Cerebellar nuclear complex (tissue), 1 donor: ENCODE data around the gene PUS3.

Experiments used
- DNase-seq, 2 experiments: peaks; one replicate each; lab custom pipeline; 2025; lab: John Stamatoyannopoulos, UW

The PUS3 gene, protein sequence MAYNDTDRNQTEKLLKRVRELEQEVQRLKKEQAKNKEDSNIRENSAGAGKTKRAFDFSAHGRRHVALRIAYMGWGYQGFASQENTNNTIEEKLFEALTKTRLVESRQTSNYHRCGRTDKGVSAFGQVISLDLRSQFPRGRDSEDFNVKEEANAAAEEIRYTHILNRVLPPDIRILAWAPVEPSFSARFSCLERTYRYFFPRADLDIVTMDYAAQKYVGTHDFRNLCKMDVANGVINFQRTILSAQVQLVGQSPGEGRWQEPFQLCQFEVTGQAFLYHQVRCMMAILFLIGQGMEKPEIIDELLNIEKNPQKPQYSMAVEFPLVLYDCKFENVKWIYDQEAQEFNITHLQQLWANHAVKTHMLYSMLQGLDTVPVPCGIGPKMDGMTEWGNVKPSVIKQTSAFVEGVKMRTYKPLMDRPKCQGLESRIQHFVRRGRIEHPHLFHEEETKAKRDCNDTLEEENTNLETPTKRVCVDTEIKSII

DNA sequence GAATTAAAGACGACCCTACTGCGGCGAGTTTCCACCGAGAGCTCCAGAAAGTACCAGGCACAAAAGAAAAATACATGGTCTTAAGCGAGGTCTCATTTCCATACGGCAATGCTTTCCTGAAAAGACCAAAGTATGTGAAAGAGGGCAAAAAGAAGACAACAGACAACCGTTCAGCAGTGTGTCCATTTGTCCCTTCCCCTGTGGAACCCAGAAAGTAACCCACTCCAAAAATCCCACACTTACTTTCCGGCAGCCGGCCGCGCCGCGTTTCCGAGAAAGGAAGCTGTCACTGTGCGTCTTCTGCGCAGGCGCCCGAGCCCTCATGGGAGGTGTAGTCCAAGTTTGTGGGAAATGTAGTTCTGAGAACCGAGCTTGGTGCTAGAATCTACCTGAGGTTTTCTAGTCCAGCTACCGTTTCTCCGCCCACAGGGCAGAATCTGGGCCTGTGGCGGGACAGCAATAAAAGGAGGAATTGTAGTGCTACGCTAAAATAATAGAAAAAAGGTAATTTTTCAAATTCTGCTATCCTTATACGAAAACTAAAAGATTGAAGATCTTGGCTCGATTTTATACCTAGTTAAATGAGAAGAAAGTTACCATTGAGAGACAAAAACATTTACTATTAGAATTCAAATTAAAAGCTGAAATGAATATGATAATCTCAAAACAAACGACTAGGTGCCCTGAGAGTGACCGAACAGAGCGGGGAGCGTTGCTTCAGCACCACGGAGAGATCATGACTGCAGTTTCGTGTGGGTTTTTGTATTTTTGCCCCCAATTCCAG lies at the start of gene PUS3:
Gene PUS3 (minus strand): TSS at position 280 of the 784 bp plus-strand sequence. CDS start 6,922 bp downstream, outside the sequence.
- DNase-seq, result peak; percentile 77 to 81

DNA sequence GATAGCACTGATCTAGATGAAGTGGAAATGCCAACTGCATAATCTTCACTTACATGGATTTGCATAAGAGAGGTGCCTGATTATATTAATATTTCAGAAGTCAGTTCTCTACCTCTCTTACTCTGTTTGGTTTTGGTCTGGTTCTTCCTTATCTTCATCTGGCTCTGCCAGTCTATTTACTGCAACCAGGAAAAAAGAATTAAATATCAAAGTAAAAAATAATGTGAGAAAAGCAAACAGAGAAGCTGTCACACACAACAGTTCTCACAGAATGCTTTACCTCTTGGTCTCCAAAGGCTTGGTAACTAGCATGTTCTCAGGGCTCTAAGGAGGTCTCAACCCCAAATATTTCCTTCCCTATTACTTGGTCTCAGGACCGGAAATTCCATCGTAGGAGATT lies 49.6 kb upstream of the PUS3 start:
- DNase-seq, result no peak

DNA sequence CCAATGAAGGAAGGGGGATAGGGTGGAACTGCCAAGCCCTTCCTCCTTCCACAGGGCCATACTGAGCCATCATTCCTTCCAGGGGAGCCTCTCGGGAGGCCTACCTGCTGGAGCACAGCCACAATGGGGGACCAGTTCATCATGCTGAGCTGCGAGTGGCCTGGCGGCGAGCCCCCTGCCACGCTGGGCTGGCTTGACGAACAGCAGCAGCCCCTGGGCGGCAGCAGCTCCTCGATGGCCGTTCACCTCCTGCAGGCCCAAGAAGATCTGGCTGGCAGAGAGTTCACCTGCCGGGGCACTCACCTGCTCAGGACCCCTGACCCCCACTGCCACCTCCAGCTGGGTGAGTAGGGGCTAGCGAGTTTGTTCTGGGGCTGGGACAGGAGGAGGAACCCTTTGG lies 48.7 kb upstream of the PUS3 start:
- DNase-seq, result no peak

DNA sequence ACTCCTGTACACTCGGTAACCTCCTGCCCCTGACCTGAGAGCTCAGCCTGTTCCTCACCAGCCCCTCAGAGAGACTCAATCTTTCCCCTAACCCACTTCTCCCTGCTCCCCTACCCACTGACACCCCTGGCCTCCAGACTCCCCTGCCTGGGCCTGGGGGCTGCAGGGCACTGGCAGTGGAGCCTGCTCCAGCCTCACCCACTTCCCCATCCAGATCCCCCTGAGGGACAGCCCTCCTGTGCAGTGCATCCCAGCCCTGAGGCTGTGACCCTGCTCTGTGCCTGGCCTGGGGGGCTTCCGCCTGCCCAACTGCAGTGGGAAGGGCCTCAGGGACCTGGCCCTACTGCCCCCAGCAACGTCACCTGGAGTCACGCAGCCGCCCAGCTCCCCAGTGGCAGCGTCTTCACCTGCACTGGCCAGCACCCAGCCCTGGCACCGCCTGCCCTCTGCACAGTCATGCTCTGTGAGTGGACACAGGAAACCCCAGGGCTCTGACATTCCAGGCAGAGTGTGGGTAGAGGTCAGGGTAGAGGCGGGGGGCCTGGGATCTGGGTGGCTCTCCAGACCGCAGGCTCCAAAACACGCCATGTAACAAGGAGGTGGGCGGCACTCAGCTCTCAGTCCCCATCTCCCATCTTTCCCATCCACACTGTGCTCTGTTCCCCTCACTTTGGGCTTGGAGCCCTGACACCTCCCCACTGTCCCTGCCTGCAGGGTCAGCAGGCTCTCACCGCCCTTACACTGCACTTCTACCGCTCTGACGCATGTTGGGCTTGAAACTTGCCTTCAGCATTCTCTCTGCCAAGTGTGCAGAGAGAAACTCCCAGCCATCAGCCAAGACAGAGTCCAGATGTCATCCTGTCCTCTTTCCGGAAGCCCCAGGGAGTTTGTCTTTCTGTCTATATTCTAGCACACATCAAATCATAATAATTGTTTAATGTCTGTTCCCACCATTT lies 48.0 kb upstream of the PUS3 start:
- no peak for DNase-seq

DNA sequence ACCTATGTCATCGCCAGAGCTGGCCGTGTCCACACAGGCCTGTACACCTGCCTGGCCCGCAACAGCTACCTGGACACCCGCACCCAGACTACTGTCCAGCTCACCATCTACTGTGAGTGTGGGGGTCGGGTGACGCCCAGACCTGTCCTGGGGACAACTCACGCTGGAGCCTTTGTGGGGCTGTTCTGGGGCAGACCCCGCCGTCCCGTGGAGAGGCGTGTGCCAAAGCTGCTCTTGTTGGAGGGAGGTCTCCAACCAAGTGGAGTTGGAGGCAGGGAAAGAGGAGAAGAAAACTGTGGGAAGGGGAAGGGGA lies 47.1 kb upstream of the PUS3 start:
- no peak for DNase-seq

DNA sequence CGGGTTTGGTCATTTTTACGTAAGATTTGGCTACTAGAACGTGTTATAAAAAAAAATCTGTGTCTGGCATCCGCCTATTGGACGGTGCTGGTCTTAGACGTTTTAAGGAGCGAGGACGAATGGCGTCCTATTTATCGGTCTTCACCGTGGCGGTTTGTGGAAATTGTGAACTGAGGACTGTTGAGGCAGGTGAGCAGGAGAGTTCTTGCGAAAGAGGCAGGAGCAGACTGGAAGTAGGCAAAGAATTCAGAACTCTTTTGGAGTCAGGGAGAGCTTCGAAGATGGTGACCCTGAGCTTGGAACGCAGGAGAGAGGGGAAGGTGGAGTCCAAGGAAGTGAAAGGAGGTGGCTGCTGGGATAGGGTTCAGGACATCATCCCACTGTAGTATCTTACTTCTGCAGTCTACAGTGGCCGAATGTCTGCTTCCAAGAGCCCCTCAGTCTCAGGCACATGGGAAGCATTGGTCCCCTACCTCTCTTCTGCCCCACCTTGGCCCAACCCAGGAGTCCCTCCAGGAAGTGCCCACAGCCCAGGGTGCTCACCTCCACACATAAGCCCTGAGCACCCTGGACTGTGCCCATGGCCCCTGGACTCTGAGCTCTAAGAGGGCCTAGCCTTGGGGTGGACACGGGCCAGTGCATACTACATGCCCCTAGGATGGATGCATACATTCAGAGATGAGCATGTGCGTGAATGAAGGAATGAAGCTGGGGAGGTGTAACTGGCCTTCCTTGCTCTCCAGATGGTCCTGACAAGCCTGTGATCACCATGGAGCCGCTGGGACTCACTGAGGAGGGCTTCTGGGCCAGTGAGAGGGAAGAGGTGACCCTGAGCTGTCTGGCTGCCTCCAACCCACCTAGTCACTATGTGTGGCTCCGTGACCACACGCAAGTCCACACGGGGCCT lies 46.5 kb upstream of the PUS3 start:
- no peak for DNase-seq

DNA sequence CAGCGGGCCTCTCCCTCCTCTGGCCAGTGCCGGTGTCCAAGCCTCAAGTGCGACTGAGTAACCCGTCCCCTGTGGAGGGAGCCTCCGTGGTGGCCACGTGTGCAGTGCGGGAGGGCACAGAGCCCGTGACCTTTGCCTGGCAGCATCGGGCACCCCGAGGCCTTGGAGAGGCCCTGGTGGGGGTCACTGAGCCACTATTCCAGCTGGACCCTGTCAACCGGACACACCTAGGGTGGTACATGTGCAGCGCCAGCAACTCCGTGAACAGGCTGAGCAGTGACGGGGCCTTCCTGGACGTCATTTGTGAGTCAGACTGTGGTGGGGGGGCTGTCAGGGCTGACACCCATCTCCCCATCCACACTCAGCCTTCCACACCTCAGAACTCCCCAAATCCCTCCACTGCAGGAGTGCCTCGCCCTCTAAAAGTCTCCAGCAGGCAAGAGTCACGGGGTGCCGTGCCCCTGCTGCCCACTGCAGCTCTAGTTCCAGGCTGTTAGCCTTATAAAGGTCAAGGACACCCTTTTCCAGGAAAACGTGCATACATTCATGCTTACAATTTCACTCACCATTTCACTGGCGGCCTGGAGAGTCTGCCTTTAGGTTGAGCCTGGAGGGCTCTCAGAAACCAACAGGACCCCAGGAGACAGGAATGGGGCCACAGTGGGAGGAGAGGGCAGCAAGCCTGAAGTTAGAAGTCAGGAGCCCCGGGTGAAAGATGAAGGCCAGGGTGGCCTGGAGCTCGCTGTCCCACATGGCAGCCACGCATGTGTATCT lies 45.5 kb upstream of the PUS3 start:
- DNase-seq, result no peak

DNA sequence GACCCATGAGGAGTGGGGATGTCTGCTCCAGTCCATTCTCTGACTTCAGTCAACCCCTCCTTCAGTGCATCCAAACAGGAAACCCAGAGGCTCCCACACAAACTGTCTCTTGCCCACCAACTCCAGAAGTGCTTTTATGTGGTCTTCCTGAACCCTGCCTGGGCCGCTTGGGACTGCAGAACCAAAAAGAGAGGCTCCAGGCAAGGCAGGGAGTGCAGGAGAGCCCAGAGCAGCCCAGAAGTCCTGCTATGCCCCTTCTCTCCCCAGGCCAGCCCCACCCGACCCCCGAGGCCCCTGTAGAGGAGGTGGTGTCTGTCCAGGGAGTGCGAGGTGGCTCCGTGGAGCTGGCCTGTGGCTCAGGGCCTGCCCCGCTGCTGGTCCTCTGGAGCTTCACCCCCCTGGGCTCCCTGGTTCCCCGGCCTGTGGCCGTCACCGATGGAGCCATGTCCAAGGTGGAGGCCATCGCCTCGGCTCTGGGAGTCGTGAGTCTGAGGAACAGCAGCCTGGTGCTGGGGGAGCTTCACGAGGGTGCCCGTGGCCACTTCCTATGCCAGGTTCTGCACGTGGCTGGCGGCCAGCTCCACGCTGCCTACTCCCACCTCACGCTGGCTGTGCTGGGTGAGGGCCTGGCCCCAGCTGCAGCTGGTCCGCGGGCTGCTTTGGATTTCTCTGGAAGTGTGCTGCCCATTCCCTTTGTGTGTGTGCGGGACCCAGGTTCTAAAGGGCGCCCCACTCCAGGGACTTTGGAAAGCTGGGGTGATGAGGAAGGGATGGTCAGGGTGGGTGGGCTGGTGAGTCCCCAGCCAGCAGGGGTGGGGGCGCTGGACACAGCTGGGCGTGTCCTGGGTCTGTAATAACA lies 44.6 kb upstream of the PUS3 start:
- DNase-seq, result no peak

DNA sequence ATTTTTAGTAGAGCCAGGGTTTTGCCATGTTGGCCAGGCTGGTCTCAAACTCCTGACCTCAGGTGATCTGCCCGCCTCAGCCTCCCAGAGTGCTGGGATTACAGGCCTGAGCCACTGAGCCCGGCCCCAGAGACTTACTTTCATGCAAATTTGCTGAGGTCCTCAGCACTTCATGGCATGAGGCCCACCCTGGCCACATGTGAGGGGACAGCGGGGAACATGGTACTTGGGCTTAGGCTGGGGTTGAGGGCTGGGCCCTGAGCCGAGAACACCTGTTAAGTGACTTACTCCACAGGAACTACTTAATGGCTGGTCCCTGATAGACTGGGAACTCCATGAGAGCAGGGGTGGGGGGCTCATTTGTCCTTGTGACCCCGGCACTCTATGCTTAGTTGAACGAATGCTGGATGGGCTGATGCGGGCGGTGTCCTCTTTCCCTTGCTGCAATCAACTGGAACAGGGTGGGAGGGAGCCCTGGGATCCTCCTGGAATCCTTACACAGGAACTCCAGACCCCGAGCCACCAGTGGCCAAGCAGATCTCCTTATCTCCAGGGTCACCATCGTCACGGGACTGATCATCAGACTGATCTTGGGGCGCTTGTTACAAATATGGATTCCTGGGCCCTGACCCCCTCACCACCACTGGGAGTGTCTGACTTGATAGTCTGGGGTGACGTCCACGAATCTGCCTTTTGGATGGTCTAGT lies 43.9 kb upstream of the PUS3 start:
- DNase-seq, result no peak

DNA sequence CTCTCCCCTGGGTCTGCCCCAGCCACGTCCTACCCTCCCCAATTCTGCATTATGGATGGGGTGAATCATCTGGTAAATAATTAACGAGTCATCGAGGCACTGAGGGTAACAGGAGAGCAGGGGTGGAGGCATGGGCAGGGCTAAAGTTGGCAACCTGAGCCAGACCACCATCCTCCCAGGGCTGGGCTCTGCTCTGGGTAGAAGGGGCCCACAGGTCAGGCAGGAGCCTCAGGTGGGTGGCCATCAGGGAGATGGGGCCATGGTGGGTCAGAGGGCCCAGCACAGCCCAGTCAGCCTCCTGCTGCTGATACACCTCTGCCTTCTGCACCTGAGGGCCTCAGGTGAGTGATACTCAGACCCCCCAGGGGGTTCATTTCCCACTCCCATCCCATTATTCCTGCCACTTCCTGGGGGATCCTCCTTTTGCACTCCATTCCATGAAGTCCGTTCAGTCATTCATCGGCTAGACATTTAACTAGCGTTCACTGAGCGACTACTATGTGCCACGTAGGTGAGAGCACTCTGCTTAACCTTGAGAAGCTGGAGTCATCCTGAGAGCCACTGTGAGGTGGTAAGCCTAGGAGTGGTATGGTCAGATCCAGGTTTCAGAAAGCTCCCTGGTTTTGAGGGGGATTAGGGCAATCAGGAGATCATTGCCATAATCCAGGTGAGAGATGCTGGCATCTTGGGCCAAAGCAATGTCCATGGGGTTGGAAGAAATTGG lies 43.0 kb upstream of the PUS3 start, which contains the start of gene VSIG10L2:
Gene VSIG10L2 (plus strand): TSS at position 248 of the 724 bp plus-strand sequence. CDS start 12 bp downstream, at position 260.
- DNase-seq, result no peak

DNA sequence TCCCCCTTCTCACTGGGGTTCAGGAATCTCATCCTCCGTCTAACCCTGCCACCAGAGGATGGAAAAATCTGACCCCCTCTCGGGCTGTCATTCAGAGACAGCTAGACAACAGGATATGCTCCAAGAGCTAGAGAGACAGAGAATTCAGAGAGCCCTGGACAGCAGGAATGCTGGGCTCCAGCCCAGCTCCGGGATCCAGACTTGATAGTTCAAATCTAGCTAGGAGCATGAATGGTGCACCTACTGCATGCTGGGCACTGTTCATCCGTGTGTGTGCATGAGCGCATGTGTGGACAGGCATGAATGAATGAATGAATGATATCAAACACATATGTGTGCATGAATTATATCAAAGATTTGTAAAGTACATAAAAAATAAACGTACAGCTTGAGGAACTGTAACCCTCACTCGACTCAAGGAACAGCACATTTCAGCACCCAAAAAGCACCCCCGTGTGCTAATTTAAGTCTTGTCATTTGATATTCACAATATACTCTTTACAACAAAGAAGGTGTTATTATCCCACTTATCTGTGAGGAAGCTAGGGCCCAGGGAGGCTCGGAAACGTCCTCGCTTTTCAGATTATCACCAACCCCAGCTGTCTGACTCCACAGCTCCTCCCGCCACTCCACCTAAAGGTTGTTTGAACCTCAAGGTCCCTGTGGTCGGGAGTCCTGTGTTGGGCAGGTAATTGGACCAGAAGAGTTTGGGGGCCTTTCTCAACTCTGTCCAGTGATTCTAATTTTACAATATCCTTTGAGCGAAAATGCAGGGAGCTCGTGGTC lies 42.2 kb upstream of the PUS3 start:
- no peak for DNase-seq

DNA sequence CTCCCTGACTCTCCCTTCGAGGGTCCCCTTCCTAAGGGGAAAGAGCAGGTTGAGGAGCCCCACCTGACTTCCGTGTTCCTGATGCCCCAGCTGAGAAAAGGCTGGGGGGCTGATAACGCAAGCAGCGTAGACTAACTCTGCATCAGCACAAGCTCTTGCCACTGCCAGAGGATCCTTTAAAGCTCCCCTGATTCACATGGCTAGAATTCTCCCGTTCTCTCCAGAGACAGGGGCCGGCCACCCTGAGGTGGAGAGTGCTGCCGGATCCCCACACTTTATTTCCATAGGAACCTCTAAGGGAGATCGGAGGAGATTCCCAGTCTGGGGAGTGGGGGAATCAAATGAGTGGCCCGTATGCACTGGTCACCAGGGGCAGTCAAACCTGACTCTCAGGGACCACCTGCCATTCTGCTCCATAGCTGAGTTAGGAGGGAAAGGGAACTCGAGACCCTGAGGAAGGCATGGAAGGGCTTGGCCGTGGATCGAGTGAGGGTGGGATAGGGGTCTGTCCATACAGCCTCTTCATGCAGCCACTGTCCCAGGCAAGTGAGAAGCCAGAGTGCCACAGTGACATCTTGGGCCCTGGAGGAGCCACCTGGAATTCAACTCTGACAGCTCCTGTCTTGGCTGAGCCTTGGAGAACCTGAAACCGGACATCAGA lies 41.5 kb upstream of the PUS3 start:
- DNase-seq, result no peak

DNA sequence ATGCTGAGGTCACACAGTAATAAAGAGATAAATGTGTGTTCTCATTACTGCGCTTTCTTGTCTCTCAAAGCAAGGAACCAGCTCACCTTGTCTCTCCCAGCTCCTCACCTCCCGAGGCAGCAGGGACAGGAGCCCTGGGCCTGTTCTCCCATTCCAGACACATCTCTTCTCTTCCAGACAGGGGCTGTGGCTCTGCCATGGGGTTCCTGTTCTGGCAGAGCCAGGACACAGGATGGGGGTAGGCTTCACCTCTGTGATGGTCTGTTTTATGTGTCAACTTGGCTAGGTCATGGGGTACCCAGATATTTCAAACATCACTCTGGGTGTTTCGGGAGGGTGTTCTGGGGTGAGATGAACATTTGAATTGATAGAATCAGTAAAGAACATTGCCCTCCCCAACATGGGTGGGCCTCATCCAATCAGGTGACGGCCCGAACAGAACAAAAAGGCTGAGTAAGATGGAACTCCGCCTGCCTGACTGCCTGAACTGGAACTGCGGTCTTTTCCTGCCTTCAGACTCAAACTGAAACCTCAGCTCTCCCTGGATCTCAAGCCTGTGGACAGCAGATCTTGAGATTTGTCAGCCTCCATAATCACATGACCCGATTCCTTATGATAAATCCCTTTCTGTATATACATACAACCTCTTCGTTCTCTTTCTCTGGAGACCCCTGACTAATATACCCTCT lies 40.8 kb upstream of the PUS3 start:
- no peak for DNase-seq

DNA sequence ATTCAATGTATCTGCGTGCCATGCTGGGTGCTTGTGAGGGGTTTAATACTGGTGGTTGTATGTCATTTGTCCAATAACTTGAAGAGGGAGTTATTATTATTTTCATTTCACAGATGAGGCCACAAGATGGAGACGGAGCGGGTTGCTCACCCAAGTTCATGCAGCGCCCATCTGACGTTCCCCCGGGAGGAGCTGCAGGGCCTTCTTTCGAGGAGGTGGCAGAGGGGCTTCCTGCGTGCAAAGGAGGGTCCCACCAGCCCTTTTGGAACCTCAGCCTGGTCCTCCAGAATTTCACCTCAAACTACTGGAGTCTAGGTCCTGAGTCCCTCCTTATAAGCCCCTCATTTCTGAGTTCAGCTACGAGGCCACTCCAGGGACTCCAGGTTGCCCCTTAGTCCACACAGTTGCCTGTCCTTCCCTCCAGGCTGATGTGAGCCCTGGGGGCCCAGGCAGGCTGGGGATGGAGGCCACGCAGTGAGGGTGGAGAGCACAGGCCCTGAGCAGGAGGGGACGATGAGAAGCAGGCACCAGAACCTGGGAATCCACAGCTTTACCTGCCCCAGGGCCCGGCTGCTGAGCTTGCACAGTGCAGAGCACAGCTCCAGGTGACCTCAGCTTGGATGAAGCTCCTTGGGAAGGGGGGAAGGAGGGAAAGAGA lies 39.9 kb upstream of the PUS3 start:
- DNase-seq, result no peak
